ENCODE data around the gene USP5.
"Not testable (repeated sequence)": the region's sequence is repeated elsewhere in the genome, so short reads cannot be mapped to it uniquely, and the experiment has no call there.

The USP5 gene

DNA sequence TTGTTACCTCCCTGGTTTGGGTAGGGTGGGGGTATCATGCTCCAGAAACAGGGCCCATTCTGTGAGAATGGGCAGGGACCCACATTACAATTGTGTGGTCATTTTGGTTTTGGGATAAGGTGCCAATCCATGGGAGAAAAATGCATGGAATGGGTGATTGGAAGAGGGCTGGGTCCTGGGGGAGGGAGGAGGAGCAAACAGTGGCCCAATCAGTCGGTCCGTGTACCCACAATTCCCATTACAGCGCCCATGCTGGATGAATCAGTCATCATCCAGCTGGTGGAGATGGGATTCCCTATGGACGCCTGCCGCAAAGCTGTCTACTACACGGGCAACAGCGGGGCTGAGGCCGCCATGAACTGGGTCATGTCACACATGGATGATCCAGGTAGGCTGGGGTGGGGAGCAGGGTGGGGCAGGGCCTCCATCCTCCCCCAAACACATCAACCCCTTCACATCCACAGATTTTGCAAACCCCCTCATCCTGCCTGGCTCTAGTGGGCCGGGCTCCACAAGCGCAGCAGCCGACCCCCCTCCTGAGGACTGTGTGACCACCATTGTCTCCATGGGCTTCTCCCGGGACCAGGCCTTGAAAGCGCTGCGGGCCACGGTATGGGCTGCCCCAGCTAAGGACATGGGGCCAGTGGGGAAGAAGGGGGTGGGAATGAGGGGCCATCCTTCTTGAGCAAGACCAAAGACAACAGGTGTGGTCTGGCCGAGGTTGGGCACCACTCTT lies 11.8 kb downstream of the USP5 start:
- DNase-seq (ENCODE audit: low read depth, low spot score), result no peak

DNA sequence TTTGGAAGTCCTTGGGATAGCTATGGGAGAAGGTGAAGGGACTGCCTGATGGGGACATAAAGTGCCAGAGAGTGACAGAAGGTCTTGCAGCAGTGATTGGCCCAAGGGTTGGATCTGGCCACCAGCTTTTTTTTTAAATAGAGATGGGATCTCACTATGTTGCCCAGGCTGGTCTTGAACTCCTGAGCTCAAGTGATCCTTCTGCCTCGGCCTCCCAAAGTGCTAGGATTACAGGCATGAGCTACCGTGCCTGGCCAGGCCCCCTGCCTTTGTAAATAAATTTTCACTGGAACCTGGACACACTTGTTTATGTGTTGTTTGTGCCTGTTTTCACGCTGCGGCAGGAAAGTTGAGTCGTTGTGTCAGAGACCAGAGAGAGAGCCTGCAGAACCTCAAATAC lies 13.4 kb downstream of the USP5 start:
- not testable (repeated sequence) for DNase-seq (ENCODE audit: low read depth, low spot score)

DNA sequence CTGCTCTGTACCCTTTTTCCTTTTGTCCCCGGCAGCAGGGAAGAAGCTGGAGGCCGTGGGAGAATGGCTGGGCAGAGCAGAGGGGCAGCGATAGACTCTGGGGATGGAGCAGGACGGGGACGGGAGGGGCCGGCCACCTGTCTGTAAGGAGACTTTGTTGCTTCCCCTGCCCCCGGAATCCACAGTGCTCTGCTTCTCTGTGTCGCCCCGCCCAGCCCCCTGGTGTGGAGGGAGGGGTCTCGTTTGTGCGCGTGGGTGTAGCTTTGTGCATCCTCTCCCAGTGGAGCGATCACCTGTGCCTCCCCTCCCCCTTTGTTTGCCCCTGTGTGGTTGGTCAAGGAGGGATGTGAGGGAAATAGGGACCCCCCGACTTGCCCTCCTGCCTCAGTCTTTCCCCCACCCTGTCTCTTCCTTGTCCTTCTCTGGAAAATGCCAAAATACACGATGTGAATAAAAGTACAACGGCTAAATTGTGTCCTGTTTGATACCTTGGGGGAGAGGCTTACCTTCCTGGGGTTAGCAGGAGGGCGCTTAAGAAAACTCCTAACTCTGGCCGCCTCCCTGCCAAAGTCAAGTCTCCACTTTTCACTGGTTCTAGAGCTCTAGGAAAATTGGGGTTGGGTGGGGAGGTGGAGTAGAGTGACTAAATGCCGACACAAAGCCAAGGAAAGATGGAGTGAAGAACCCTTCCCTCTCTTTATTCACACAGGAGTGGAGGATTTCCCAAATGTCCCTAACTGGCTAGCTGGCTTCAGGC lies 14.4 kb downstream of the USP5 start:
- no peak for DNase-seq (ENCODE audit: low read depth, low spot score)

DNA sequence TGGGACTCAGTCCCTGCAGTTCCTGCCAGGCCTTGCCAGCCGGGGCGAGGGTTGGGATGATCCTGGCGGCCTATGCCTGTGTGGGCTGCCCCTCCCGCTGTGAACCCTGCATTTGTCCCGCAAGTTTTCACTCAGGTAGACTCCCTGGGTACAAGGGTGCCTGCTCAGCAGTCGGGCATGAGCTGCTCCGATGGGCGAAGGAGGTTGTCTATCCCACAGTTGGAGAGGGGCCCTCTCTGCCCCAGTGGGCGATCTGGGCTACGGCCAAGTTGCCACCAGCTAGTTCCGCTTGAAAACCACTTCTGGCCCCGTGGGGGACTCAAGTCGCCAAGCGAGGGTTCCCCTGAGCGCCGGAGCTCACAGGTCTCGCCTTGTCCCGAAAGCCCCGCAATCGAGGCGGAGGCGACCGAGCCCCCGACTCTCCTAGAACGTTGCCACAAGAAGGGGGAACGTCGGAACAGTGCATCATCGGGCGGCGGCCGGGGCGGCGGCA lies 15.0 kb downstream of the USP5 start:
- DNase-seq (ENCODE audit: low read depth, low spot score), result no peak

DNA sequence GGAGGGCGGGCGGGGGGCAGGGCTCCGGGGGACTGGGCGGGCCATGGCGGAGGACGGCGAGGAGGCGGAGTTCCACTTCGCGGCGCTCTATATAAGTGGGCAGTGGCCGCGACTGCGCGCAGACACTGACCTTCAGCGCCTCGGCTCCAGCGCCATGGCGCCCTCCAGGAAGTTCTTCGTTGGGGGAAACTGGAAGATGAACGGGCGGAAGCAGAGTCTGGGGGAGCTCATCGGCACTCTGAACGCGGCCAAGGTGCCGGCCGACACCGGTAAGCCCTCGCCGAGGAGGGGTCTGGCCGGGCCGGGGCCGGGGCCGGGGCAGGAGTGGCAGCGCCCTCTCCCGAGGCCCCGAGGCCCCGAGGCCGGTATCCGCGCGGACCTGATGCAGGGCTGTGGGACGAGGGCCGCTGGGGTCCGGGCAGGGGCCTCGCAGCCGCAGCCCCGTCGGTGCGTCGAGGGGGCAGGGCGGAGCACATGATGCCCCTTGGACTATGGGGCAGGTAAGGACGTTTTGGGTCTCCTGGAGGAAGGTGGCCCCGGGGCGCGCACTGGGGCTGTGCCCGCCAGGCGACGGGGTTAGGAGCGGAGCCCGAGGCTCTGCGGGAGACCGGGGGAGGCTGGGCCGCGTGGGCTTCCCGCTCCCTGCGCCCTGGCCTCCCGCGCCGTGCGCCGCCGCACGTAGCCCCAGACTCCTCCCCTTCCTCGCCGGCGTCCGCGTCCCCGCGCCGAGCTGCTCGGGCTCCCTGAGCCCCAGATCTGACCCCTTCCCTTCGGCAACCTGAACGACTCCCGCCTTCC lies 15.7 kb downstream of the USP5 start, which contains the start of gene TPI1:
TPI1 (plus strand) TSS at position 119 of the 798 bp plus-strand sequence; CDS start at position 155, 36 bp downstream.
- no peak for DNase-seq (ENCODE audit: low read depth, low spot score)

DNA sequence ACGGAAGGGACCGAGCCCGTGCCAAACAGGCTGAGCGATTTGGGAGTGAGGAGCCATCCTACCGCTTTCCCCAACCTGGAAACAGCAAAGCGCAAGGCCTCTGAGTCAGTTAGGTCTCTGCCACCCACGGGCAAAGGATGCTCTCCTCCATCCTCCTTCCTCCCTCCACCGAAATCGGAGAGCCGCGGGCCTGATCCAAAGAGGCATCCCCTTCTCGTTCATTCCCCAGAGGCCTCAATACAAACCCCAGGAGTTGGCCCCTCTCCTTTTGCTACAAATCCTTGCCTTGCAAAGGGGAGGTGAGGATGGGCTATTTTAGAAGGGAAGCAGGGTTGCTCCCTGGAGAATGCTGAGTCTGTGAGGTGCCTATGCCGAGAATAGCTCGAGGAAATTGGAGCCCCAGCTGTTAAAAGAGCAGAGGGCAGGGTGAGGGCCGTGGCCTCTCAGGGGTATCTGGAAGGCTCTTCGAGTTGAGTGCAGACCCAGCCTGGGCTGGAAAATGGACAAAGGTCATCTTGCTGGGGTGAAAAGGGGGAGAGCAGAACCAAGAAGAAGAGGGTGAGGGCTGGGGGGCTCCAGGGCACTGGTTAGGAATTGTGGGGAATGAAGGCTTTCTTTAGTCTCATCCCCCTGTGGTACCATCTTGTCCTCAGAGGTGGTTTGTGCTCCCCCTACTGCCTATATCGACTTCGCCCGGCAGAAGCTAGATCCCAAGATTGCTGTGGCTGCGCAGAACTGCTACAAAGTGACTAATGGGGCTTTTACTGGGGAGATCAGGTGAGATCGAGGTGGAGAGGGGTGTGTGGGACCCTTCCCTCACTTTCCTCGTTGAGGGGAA lies 16.5 kb downstream of the USP5 start:
- no peak for DNase-seq (ENCODE audit: low read depth, low spot score)

DNA sequence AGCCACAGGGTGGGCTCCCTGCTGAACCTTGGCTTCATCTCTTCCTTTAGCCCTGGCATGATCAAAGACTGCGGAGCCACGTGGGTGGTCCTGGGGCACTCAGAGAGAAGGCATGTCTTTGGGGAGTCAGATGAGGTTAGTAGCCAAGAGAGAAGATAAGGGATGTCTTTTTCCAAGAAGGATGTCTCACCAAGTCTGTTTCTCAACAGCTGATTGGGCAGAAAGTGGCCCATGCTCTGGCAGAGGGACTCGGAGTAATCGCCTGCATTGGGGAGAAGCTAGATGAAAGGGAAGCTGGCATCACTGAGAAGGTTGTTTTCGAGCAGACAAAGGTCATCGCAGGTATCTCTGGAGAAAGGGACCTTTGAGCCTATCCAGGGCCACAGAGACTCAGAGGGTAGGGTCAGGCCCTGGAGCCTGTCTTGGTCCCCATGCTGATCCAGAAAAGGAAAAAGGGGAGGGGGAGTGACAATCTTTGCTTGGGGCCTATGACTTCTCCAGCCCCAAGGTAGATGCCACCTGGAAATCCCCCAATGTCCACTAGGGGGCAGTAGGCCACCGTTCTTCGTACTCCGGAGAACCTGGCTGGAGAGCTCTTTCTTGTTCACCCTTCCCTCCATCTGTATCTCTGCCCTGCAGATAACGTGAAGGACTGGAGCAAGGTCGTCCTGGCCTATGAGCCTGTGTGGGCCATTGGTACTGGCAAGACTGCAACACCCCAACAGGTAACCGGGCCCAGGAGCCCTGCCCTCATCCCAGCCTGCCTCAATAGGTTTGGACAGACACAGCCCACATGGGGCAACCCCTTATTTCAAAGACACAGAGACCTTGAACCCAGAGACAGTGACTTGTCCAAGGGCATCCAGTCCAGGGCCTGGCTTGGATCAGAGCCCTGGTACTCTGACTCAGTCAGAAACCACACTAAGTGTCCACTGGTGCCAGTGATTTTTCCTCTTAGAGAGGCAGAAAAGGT lies 17.4 kb downstream of the USP5 start:
- no peak for DNase-seq (ENCODE audit: low read depth, low spot score)

DNA sequence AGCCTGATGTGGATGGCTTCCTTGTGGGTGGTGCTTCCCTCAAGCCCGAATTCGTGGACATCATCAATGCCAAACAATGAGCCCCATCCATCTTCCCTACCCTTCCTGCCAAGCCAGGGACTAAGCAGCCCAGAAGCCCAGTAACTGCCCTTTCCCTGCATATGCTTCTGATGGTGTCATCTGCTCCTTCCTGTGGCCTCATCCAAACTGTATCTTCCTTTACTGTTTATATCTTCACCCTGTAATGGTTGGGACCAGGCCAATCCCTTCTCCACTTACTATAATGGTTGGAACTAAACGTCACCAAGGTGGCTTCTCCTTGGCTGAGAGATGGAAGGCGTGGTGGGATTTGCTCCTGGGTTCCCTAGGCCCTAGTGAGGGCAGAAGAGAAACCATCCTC lies 18.4 kb downstream of the USP5 start:
- DNase-seq (ENCODE audit: low read depth, low spot score), result not testable (repeated sequence)

DNA sequence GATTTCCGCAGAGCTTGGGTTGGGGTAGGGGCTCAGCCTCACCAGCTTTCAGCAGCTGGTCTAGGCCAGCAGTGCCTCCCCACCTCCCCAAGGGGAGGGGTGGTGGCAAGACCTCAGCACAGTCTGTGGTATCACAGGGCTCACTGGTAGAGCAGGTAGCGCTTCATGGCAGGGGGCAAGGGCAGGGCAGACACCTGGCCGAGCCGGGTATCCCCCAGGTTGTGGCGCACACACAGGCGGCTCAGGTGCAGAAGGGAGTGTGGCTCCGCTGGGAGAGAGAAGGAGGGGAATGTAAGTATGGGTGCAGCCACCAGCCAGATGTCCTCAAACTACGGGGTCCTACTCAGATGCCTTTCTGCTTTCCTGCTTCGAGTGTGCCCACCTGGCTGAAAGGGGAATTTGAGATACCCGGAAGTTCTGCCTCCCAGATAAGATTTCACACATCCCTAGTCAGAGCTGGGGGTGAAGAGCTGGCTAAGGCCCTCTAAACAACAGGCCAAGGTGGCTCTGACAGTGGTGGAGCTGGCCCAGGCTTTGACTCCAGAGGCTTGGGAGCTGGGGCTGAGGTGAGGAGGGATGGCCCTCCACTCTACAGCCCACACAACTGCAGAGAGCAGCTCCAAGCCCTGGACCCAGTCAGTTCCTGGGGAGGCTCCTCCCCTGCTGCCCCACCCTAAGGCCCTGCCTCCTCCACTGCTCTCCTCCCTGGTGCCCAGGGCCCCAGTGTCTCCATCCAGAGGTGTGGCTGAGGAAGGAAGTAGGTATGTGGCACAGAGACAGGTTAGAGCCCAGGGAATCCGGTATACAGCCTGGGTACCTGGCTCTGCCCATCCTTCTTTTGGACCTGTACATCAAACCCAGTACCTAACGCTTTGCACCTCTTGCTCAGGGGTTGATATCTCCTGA lies 19.4 kb downstream of the USP5 start:
- DNase-seq (ENCODE audit: low read depth, low spot score), result no peak

DNA sequence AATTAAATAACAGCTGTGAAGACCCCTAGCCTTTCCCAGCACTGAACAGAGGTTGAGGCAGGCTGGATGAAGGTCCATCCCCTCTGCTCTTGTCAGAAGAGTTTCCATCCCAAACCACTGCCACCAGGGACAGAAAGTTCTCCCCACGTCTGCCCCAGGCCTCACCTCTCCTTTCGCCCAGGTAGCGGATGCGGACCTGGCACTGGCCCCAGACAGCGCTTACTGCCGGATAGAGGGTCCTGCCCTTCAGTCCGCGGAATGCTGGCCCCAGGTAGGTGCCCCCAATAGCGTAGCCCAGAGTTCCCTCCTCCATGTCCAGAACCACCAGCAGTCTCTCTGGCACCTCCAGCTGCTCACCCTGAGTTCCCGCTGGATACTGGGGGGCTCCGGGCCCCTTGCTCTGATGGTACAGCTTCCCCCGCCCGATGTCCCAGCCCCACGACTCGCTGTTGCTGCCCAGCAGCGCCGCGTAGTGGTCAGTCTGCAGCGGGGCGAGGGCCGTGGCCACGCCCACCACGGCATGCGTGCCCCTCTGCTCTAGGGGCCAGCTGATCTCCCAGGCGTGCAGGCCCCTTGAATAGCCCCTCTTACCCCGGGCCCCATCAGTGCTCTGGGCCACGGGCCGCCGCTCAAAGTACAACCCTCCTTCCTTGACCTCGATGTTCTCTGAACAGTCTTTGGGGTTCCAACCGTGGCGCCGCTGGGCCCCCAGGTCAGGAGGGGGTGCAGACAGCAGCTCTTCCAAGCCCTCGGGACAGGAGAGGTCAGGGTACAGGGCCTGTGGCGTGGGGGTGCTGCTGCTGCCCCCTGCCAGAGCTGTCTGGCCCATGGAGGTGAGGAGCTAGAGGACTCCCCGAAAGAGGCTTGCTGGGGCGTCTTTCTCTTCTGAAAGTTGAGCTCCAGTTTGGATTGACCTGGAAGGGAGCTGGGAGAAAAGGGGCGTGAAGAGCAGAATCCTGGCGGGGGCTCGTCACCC lies 20.4 kb downstream of the USP5 start:
- DNase-seq (ENCODE audit: low read depth, low spot score), result no peak

DNA sequence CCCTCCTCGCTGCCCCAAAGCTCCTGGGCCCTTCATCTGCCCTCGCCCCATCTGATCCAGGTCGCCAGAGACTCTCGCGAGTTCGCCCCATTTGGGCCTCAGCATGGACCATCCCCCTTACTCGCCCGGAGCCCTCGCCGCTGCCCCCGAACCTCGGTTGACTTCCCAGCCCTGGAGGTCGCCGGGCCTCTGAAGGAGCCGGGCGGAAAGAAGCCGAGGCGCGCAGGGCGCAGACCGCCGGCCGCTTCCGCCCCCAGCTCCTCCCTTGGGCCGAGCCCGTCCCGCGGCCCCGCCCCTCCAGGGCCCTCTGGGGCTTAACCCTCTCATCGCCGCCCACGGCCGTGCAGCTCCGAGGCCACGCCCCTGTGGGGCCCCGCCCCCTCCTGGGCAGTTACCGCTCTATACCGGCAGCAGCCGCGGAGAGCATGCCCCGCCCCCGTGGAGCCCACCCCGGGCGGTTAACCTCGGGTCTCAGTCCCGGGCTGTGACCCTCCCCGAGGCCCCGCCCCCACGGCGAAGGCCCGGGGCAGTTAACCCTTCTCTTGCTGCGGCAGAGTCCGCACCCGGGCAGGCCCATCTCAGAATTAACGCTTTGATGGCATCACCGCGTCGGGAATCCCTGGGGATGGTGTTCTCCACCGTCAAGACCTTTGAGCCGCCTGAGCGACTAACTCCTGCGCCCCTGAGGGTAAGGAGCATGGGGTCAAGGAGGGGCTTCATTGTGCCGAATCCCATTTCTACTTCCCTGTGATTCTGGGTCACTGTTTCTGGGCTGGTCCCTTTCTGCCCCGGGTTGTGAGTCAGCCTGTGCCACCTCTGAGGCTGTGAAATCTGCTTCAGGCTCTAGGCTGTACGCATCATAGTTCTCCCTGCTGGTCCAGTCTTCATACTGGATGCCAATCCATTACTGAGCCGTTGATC lies 21.4 kb downstream of the USP5 start, which contains the start of gene SPSB2:
SPSB2 (minus strand) TSS at position 210 of the 921 bp plus-strand sequence. CDS start 402 bp downstream, outside the sequence.
- peak; percentile 82 for DNase-seq (ENCODE audit: low read depth, low spot score)

DNA sequence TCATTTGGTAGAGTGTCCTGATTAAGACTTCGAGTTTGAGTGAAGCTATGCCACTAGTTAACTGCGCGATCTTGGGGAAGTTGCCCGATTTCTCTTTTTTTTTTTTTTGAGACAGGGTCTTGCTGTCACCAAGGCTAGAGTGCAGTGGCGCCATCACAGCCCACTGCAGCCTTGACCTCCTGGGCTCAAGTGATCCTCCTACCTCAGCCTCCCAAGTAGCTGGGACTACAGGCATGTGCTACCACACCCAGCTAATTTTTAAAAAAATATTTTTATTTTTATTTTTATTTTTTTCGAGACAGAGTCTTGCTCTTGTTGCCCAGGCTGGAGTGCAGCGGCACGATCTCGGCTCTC lies 22.0 kb downstream of the USP5 start:
- not testable (repeated sequence) for DNase-seq (ENCODE audit: low read depth, low spot score)

DNA sequence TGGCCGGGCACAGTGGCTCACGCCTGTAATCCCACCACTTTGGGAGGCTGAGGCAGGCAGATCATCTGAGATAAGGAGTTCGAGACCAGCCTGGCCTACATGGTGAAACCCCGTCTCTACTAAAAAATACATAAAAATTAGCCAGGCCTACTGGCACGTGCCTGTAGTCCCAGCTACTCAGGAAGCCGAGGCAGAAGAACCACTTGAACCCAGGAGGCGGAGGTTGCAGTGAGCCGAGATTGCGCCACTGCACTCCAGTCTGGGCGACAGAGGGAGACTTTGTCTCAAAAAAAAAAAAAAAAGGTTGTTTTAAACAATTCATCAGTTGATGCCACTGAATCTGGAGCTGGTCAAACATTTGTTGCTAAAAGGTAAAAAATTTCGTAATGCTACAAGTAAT lies 27.9 kb downstream of the USP5 start:
- DNase-seq (ENCODE audit: low read depth, low spot score), result not testable (repeated sequence)

DNA sequence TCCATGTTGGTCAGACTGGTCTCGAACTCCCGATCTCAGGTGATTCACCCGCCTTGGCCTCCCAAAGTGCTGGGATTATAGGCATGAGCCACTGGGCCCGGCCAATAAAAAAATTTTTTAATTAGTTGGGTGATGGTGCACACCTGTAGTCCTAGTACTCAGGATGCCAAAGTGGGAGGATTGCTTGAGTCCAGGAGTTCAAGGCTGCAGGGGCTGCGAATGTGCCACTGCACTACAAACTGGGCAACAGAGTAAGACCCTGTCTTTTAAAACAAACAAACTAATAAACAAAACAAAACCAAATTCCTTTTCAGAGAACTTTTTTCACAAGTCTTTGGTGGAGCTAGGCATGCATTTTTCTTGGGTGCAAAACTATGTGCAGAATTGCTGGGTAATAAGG lies 31.3 kb downstream of the USP5 start:
- DNase-seq (ENCODE audit: low read depth, low spot score), result no peak

DNA sequence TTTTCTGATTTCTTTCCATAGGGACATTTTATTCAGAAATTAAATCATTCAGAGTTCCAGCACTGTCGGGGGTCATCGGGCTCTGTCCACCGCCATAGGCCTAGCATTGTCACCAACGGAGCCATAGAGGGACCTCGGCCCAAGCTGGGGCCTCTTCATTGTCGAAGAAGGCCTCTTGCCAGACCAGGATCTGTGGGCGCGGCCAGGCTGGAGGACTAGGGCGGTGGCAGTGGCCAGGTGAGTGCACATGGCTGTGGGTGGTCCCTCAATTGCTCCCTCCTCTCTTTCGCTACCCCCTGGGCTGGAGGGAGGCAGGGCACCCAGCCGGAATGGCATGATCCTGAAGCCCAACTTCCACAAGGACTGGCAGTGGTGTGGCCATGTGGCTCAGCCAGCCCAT lies 31.7 kb downstream of the USP5 start:
- no peak for DNase-seq (ENCODE audit: low read depth, low spot score)

DNA sequence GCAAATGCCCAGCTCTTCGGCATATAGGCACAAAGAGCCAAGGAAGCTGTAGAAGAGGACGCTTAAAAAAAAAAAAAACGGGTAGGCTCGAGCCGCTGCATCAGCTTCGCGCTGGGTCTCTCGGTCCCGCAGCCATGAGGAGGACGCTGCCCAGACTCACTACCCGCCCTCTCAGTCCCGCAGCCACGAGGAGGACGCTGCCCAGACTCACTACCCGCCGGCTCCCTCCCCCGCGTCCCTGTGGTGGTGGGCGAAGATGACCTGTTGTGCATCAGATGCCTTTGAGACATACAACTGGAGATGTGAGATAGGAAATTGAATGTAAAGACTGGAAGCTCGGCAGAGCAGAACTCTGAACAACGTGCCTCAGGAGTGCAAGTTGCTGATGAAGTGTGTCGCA lies 32.6 kb downstream of the USP5 start:
- no peak for DNase-seq (ENCODE audit: low read depth, low spot score)
